Bronchial epithelial cell (primary cell): ENCODE data around the gene TOM1L2. TPM values are rescaled to one million over a fixed set of nuclear protein-coding genes. Genes with fewer than 3 reads are reported as not detected.

Experiments used
- DNase-seq: peaks from one replicate; pipeline ENCODE4 v3.0.0-alpha.2; 2010; ENCODE audit warnings: low read depth
- FAIRE-seq: peaks from 2 replicates; lab custom pipeline; 2011; peaks lifted over from hg19 to GRCh38; lab: Jason Lieb, UNC
- H3K27me3 ChIP-seq: 2 replicates; pipeline ENCODE4 v1.5.1; 2011; ENCODE audit warnings: low read length; ENCODE audit not compliant: control insufficient read depth, insufficient read depth
- H3K36me3 ChIP-seq: 2 replicates; pipeline ENCODE4 v1.5.1; 2011; ENCODE audit warnings: low read length; ENCODE audit not compliant: control insufficient read depth, insufficient read depth
- H3K4me3 ChIP-seq: 2 replicates; pipeline ENCODE4 v1.5.1; 2011; ENCODE audit warnings: mild to moderate bottlenecking, low read depth, low read length, control low read depth
- CTCF ChIP-seq: IDR thresholded peaks from 2 replicates; pipeline ENCODE4 v1.5.1; 2011; ENCODE audit warnings: mild to moderate bottlenecking, moderate library complexity, low read length, control low read depth, inconsistent platforms; ENCODE audit not compliant: insufficient read depth, severe bottlenecking
- total RNA-seq: library from RNA; depleted of rRNA; stranded (reverse); fragments of >200 nt; gene quantifications from 2 replicates; pipeline ENCODE4 v1.2.1, GENCODE V29; 2014

The TOM1L2 gene
- total RNA-seq, 1 donor from 2014 or later = 12.4 TPM

GRCh38 chr17:17970699-17971430 lies 1.3 kb downstream of the TOM1L2 start:
- no peak for FAIRE-seq
- H3K27me3 ChIP-seq = no peaks in the 10 kb centered on the region
- TF ChIP-seq CTCF = no peak
- H3K36me3 ChIP-seq = no peaks in the 10 kb centered on the region
- peak overlapping the region; percentile 78 for H3K4me3 ChIP-seq
- DNase-seq = peak; percentile 47

GRCh38 chr17:17966399-17966798 lies 5.8 kb downstream of the TOM1L2 start:
- no peak for TF ChIP-seq CTCF
- no peak for FAIRE-seq
- Histone ChIP-seq H3K4me3 (no peak overlapping the region), H3K36me3 (no peaks in the 10 kb centered on the region), H3K27me3 (no peaks in the 10 kb centered on the region)
- no peak for DNase-seq

- no peak for TF ChIP-seq CTCF
- no peaks in the 10 kb centered on the region for H3K27me3 ChIP-seq
- no peaks in the 10 kb centered on the region for H3K36me3 ChIP-seq
- no peak for DNase-seq
- FAIRE-seq = no peak
- no peak overlapping the region for H3K4me3 ChIP-seq
These were observed 7.0 kb downstream of the TOM1L2 start for GRCh38 chr17:17965152-17965721.

- DNase-seq = no peak
- Histone ChIP-seq H3K27me3 (no peaks in the 10 kb centered on the region), H3K4me3 (no peak overlapping the region), H3K36me3 (no peaks in the 10 kb centered on the region)
- FAIRE-seq = no peak
- TF ChIP-seq CTCF = no peak
These were observed 7.5 kb downstream of the TOM1L2 start for GRCh38 chr17:17964710-17965109.

- no peaks in the 10 kb centered on the region for H3K27me3 ChIP-seq
- DNase-seq = no peak
- H3K36me3 ChIP-seq = no peaks in the 10 kb centered on the region
- H3K4me3 ChIP-seq = no peak overlapping the region
- no peak for TF ChIP-seq CTCF
- no peak for FAIRE-seq
These were observed 8.3 kb downstream of the TOM1L2 start for GRCh38 chr17:17963694-17964436.
